ENCODE measurements around the gene FBXO7. TPM values are rescaled to one million over a fixed set of nuclear protein-coding genes. Genes with fewer than 3 reads are reported as not detected.

The FBXO7 gene
- total and polyA plus RNA-seq, 2 experiments from 2014 or later, result 82.7 to 94.2 TPM

DNA sequence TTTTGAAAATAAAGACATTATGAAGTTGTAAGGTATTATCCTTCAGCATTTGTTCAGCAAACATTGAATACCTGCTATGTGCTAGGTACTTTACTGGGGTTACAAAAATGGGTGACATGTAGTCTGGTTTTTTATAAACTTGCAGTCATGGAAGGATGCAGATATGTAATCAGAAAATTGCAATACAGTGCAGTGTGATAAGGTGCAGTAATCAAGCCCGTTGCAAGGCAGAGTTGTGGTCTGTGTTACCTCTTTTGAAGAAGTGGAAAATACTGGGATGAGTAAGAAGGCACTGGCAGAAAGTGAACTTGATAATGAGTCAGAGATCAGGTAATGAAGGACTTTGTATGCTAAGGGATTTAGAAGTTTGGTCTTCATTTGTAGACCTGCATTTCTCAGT, 8.1 kb downstream of the FBXO7 start:
- H4K20me1 ChIP-seq (ENCODE audit: insufficient read depth, poor library complexity, severe bottlenecking), result peaks cover 78% of the 10 kb centered on the region
- no peak for DNase-seq (ENCODE audit: low spot score)

DNA sequence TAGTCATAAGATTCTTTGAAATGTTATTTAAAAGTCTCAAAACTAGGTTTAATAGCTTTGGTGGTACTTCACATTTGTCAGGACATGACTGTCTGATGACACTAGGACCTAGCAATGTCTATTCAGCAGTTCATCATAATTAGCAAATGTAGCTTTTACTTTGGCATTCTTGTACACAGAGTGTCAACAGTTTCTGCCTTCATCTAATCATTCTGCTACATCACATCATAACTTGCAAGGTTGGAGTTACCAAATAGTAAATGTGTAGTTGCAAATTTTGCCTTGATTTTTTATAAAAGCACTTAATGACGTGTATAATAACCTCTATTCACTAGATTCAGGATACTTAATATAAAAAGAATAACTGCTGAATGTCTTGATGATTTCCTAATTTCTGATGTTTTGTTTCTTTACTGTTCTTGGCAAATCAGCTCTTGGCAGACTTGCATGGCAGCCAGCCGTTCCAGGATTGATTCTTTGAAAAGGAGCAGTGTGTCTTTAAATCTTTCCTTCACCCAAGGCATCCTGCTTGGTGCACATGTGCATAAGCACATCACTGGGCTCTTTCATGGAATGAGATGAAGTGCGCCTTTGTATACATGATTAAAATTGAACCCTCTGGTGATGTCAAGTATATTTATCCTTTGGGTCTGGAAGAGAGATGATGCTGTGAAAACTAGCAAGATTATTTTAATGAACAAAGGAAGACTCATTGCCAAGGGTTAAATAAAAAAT, 12.2 kb downstream of the FBXO7 start:
- H3K27ac ChIP-seq, result no peak overlapping the region
- 63% methylated on average over 3 of the region's 3 CpGs for WGBS (ENCODE audit: low lambda C conversion rate, missing lambda C conversion rate)
- no peaks in the 10 kb centered on the region for H3K9me2 ChIP-seq (replicated peaks; ENCODE audit: insufficient read depth)
- no peak overlapping the region for H3K4me3 ChIP-seq
- H4K20me1 ChIP-seq (ENCODE audit: insufficient read depth, poor library complexity, severe bottlenecking), result peaks cover 42% of the 10 kb centered on the region
- peaks cover 60% of the 10 kb centered on the region for H3K79me2 ChIP-seq
- H2AFZ ChIP-seq, result no peak overlapping the region
- H3K36me3 ChIP-seq (replicated peaks; ENCODE audit: insufficient read depth, low read depth), result no peaks in the 10 kb centered on the region
- TF ChIP-seq EZH2 (IDR thresholded peaks at IDR 0.05; ENCODE audit: borderline replicate concordance), result no peak
- no peak for TF ChIP-seq EZH2phosphoT487 (IDR thresholded peaks at IDR 0.05; ENCODE audit: low read depth, severe bottlenecking, unreplicated experiment)
- TF ChIP-seq, protein P1, sequence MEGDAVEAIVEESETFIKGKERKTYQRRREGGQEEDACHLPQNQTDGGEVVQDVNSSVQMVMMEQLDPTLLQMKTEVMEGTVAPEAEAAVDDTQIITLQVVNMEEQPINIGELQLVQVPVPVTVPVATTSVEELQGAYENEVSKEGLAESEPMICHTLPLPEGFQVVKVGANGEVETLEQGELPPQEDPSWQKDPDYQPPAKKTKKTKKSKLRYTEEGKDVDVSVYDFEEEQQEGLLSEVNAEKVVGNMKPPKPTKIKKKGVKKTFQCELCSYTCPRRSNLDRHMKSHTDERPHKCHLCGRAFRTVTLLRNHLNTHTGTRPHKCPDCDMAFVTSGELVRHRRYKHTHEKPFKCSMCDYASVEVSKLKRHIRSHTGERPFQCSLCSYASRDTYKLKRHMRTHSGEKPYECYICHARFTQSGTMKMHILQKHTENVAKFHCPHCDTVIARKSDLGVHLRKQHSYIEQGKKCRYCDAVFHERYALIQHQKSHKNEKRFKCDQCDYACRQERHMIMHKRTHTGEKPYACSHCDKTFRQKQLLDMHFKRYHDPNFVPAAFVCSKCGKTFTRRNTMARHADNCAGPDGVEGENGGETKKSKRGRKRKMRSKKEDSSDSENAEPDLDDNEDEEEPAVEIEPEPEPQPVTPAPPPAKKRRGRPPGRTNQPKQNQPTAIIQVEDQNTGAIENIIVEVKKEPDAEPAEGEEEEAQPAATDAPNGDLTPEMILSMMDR (IDR thresholded peaks at IDR 0.05; ENCODE audit: poor library complexity), result no peak
- no peaks in the 10 kb centered on the region for H3K9me3 ChIP-seq (ENCODE audit: low read depth)
- H3K4me1 ChIP-seq (ENCODE audit: insufficient read depth), result peaks cover 9% of the 10 kb centered on the region
- no peak overlapping the region for H3K4me2 ChIP-seq
- no peaks in the 10 kb centered on the region for H3K27me3 ChIP-seq
- DNase-seq (ENCODE audit: low spot score), result no peak

More for the DNA sequence above, 8.1 kb downstream of the FBXO7 start:
- no peaks in the 10 kb centered on the region for H3K36me3 ChIP-seq (replicated peaks; ENCODE audit: insufficient read depth, low read depth)
- peaks cover 9% of the 10 kb centered on the region for H3K4me1 ChIP-seq (ENCODE audit: insufficient read depth)
- peaks cover 97% of the 10 kb centered on the region for H3K79me2 ChIP-seq
- H3K9me3 ChIP-seq (ENCODE audit: low read depth), result no peaks in the 10 kb centered on the region
- no peak overlapping the region for H3K4me2 ChIP-seq
- no peak overlapping the region for H3K27ac ChIP-seq
- H2AFZ ChIP-seq, result no peak overlapping the region
- H3K9me2 ChIP-seq (replicated peaks; ENCODE audit: insufficient read depth), result no peaks in the 10 kb centered on the region
- H3K4me3 ChIP-seq, result no peak overlapping the region
- WGBS (ENCODE audit: low lambda C conversion rate, missing lambda C conversion rate), result 56% methylated on average over 1 of the region's 1 CpG
- no peaks in the 10 kb centered on the region for H3K27me3 ChIP-seq
- TF ChIP-seq, protein P1 (IDR thresholded peaks at IDR 0.05; ENCODE audit: poor library complexity), result no peak
- TF ChIP-seq EZH2 (IDR thresholded peaks at IDR 0.05; ENCODE audit: borderline replicate concordance) (no peak), EZH2phosphoT487 (IDR thresholded peaks at IDR 0.05; ENCODE audit: low read depth, severe bottlenecking, unreplicated experiment) (no peak)

DNA sequence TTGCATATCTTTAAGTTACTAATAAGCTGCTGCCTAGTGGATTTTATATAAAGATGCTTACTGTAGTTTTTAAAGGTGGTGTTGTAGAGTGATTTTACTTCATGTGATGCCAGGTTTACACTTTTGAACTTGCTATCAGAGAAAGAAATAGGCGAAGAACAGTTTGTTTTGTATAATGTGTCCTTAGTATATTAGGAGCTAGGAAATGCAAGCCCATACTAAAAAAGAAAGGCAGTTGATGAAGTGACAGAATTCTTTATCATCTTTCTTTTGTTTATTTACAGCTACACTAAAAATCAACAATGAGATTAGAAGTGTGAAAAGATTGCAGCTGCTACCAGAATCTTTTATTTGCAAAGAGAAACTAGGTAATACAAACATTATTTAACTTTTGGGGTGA, 12.8 kb downstream of the FBXO7 start:
- H3K9me2 ChIP-seq (replicated peaks; ENCODE audit: insufficient read depth), result no peaks in the 10 kb centered on the region
- peaks cover 54% of the 10 kb centered on the region for H3K79me2 ChIP-seq
- H3K4me1 ChIP-seq (ENCODE audit: insufficient read depth), result peaks cover 6% of the 10 kb centered on the region
- no peak for DNase-seq (ENCODE audit: low spot score)
- TF ChIP-seq EZH2 (IDR thresholded peaks at IDR 0.05; ENCODE audit: borderline replicate concordance), result no peak
- TF ChIP-seq, protein P1 (IDR thresholded peaks at IDR 0.05; ENCODE audit: poor library complexity), result no peak
- no peak for TF ChIP-seq EZH2phosphoT487 (IDR thresholded peaks at IDR 0.05; ENCODE audit: low read depth, severe bottlenecking, unreplicated experiment)
- no peak overlapping the region for H2AFZ ChIP-seq
- no peak overlapping the region for H3K4me3 ChIP-seq
- no peak overlapping the region for H3K4me2 ChIP-seq
- no peak overlapping the region for H3K27ac ChIP-seq
- WGBS (ENCODE audit: low lambda C conversion rate, missing lambda C conversion rate), result 96% methylated on average over 1 of the region's 1 CpG
- no peaks in the 10 kb centered on the region for H3K36me3 ChIP-seq (replicated peaks; ENCODE audit: insufficient read depth, low read depth)
- no peaks in the 10 kb centered on the region for H3K9me3 ChIP-seq (ENCODE audit: low read depth)
- H4K20me1 ChIP-seq (ENCODE audit: insufficient read depth, poor library complexity, severe bottlenecking), result peaks cover 36% of the 10 kb centered on the region
- H3K27me3 ChIP-seq, result no peaks in the 10 kb centered on the region

All from hepatocyte (in vitro differentiated cells).